Stimulated activated CD4-positive, alpha-beta T cell treated with anti-CD3 and anti-CD28 coated beads, Interleukin-12 subunit alpha, Interleukin-12 subunit beta, amount 100 ng/mL, for 24 hours (primary cell): ENCODE results near the gene ORMDL3.
"Not testable (repeated sequence)": the region's sequence is repeated elsewhere in the genome, so short reads cannot be mapped to it uniquely, and the experiment has no call there.

ENCODE experiments used
- DNase-seq, 2 experiments: peaks; one replicate each; pipeline ENCODE4 v3.0.0-alpha.2; 2020; ENCODE audit warnings: low read depth in 2 of 2

The ORMDL3 gene

GRCh38 chr17:39925282-39926134 lies 1.9 kb downstream of the ORMDL3 start:
- DNase-seq: no peak

GRCh38 chr17:39924691-39925055 lies 2.7 kb downstream of the ORMDL3 start:
- DNase-seq: no peak

GRCh38 chr17:39923836-39924690 lies 3.3 kb downstream of the ORMDL3 start:
- DNase-seq: no peak

- DNase-seq: no peak
Measured at GRCh38 chr17:39923230-39923629, 4.2 kb downstream of the ORMDL3 start.

GRCh38 chr17:39922006-39922405 lies 5.4 kb downstream of the ORMDL3 start:
- DNase-seq: no peak

GRCh38 chr17:39921323-39921722 lies 6.1 kb downstream of the ORMDL3 start:
- DNase-seq: peak in 1 of 2 experiments; percentile 10

- peak; percentile 41 to 67 for DNase-seq
Measured at GRCh38 chr17:39920218-39921210, 6.9 kb downstream of the ORMDL3 start.

GRCh38 chr17:39919087-39919683 lies 8.2 kb downstream of the ORMDL3 start:
- DNase-seq: no peak

- DNase-seq: no peak
Measured at GRCh38 chr17:39916918-39917317, 10.5 kb downstream of the ORMDL3 start.

- no peak for DNase-seq
Measured at GRCh38 chr17:39915559-39915958, 11.8 kb downstream of the ORMDL3 start.

GRCh38 chr17:39913989-39914388 lies 13.4 kb downstream of the ORMDL3 start:
- no peak for DNase-seq

- DNase-seq: no peak
Measured at GRCh38 chr17:39908789-39909352, 18.5 kb downstream of the ORMDL3 start.

- no peak for DNase-seq
Measured at GRCh38 chr17:39904990-39905288, 22.5 kb downstream of the ORMDL3 start.

- DNase-seq: no peak
Measured at GRCh38 chr17:39903158-39903884, 24.1 kb downstream of the ORMDL3 start.

- DNase-seq: not testable (repeated sequence)
Measured at GRCh38 chr17:39902027-39902426, 25.4 kb downstream of the ORMDL3 start.

- no peak for DNase-seq
Measured at GRCh38 chr17:39899215-39899614, 28.2 kb downstream of the ORMDL3 start.

- no peak for DNase-seq
Measured at GRCh38 chr17:39898088-39898487, 29.3 kb downstream of the ORMDL3 start.

- no peak for DNase-seq
Measured at GRCh38 chr17:39894681-39895376, 32.6 kb downstream of the ORMDL3 start.

GRCh38 chr17:39889200-39889599 lies 38.2 kb downstream of the ORMDL3 start:
- no peak for DNase-seq

- DNase-seq: no peak
Measured at GRCh38 chr17:39887078-39887477, 40.3 kb downstream of the ORMDL3 start.
